ENCODE data around the gene CYBA. TPM values are rescaled to one million over a fixed set of nuclear protein-coding genes. Genes with fewer than 3 reads are reported as not detected.

Gene CYBA
- total RNA-seq, 1 experiment from 2014 or later = 351 TPM

- BruUV-seq (replicated peaks) = no TSS peak
- H3K4me1 Mint-ChIP-seq (ENCODE audit: low read depth, unreplicated experiment) = no peaks in the 10 kb centered on the region
- CTCF ChIA-PET = interaction anchor here (0.6 to 1.0 kb wide), 2 partner anchors 9 to 144 kb away, joined by 3 read pairs; no protein-coding TSS in a partner anchor
- no peaks in the 10 kb centered on the region for H3K9me3 ChIP-seq
- peaks cover 2% of the 10 kb centered on the region for H3K36me3 ChIP-seq (ENCODE audit: control insufficient read depth, insufficient read depth, low read length)
- H3K27me3 Mint-ChIP-seq (ENCODE audit: insufficient read depth, unreplicated experiment) = no peaks in the 10 kb centered on the region
- POLR2A ChIA-PET = interaction anchor here (0.6 kb wide), 1 partner anchor 19 kb away, joined by 3 read pairs; no protein-coding TSS in a partner anchor
- no peaks in the 10 kb centered on the region for H3K9me3 Mint-ChIP-seq (ENCODE audit: unreplicated experiment)
- H3K4me1 ChIP-seq = 0 out of 2 replicates have a peak, but pooled peaks cover 6% of the 10 kb centered on the region
- H3K27ac Mint-ChIP-seq (ENCODE audit: unreplicated experiment) = no peak overlapping the region
- H3K36me3 Mint-ChIP-seq (ENCODE audit: insufficient read depth, unreplicated experiment) = peaks cover 77% of the 10 kb centered on the region
- H3K27me3 ChIP-seq (replicated peaks; ENCODE audit: control insufficient read depth, insufficient read depth, low read length) = no peaks in the 10 kb centered on the region
- H3K4me3 Mint-ChIP-seq (ENCODE audit: unreplicated experiment) = no peak overlapping the region
- no peak for DNase-seq
- intact Hi-C loops (cut with micrococcal nuclease; ENCODE audit: unreplicated experiment) = no loop called here
- TF ChIP-seq, protein P1, sequence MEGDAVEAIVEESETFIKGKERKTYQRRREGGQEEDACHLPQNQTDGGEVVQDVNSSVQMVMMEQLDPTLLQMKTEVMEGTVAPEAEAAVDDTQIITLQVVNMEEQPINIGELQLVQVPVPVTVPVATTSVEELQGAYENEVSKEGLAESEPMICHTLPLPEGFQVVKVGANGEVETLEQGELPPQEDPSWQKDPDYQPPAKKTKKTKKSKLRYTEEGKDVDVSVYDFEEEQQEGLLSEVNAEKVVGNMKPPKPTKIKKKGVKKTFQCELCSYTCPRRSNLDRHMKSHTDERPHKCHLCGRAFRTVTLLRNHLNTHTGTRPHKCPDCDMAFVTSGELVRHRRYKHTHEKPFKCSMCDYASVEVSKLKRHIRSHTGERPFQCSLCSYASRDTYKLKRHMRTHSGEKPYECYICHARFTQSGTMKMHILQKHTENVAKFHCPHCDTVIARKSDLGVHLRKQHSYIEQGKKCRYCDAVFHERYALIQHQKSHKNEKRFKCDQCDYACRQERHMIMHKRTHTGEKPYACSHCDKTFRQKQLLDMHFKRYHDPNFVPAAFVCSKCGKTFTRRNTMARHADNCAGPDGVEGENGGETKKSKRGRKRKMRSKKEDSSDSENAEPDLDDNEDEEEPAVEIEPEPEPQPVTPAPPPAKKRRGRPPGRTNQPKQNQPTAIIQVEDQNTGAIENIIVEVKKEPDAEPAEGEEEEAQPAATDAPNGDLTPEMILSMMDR (IDR thresholded peaks at IDR 0.05; ENCODE audit: insufficient read depth in 1 of 2, low read depth in 1 of 2, low read length in 1 of 2, severe bottlenecking in 1 of 2, unreplicated experiment in 1 of 2) = no peak
- H3K4me3 ChIP-seq (ENCODE audit: low read depth, low read length) = no peak overlapping the region
Observed at GRCh38 chr16:88593910-88594309, 56.9 kb downstream of the CYBA start.

GRCh38 chr16:88593489-88593888 lies 57.4 kb downstream of the CYBA start:
- H3K4me3 Mint-ChIP-seq (ENCODE audit: unreplicated experiment) = no peak overlapping the region
- ChIA-PET POLR2A (interaction anchor here (0.6 kb wide), 1 partner anchor 19 kb away, joined by 3 read pairs; no protein-coding TSS in a partner anchor), CTCF (interaction anchor here (0.6 to 1.0 kb wide), 2 partner anchors 10 to 144 kb away, joined by 3 read pairs; no protein-coding TSS in a partner anchor)
- no peaks in the 10 kb centered on the region for H3K9me3 Mint-ChIP-seq (ENCODE audit: unreplicated experiment)
- no peak for DNase-seq
- no peak overlapping the region for H3K4me3 ChIP-seq (ENCODE audit: low read depth, low read length)
- peaks cover 2% of the 10 kb centered on the region for H3K36me3 ChIP-seq (ENCODE audit: control insufficient read depth, insufficient read depth, low read length)
- no peaks in the 10 kb centered on the region for H3K27me3 Mint-ChIP-seq (ENCODE audit: insufficient read depth, unreplicated experiment)
- intact Hi-C loops (cut with micrococcal nuclease; ENCODE audit: unreplicated experiment) = no loop called here
- H3K4me1 Mint-ChIP-seq (ENCODE audit: low read depth, unreplicated experiment) = no peaks in the 10 kb centered on the region
- H3K9me3 ChIP-seq = no peaks in the 10 kb centered on the region
- H3K27ac Mint-ChIP-seq (ENCODE audit: unreplicated experiment) = no peak overlapping the region
- H3K36me3 Mint-ChIP-seq (ENCODE audit: insufficient read depth, unreplicated experiment) = peaks cover 81% of the 10 kb centered on the region
- H3K27me3 ChIP-seq (replicated peaks; ENCODE audit: control insufficient read depth, insufficient read depth, low read length) = no peaks in the 10 kb centered on the region
- TF ChIP-seq, protein P1 (IDR thresholded peaks at IDR 0.05; ENCODE audit: insufficient read depth in 1 of 2, low read depth in 1 of 2, low read length in 1 of 2, severe bottlenecking in 1 of 2, unreplicated experiment in 1 of 2) = no peak
- 0 out of 2 replicates have a peak, but pooled peaks cover 6% of the 10 kb centered on the region for H3K4me1 ChIP-seq
- BruUV-seq (replicated peaks) = no TSS peak

Other genes starting within 250 kb of the CYBA start
- 24.1 and 25.9 TPM in 2 replicates for gene ZFPM1, start 197.8 kb downstream of the CYBA start, total RNA-seq (2022)
- 82.0 and 91.9 TPM in 2 replicates for gene ZC3H18, start 80.7 kb downstream of the CYBA start, total RNA-seq (2022)
- not detected in 2 replicates for gene IL17C, start 12.5 kb downstream of the CYBA start, total RNA-seq (2022)
- gene MVD, start 12.0 kb upstream of the CYBA start, total RNA-seq (2022) = 127 and 141 TPM in 2 replicates
- gene SNAI3, start 35.5 kb upstream of the CYBA start, total RNA-seq (2022) = 3.5 TPM in 2 replicates
- gene RNF166, start 55.4 kb upstream of the CYBA start, total RNA-seq (2022) = 37.3 and 40.4 TPM in 2 replicates
- 44.3 and 54.9 TPM in 2 replicates for gene CTU2, start 55.5 kb upstream of the CYBA start, total RNA-seq (2022)
- gene PIEZO1, start 134.2 kb upstream of the CYBA start, total RNA-seq (2022) = 248 and 284 TPM in 2 replicates
- gene CDT1, start 152.7 kb upstream of the CYBA start, total RNA-seq (2022) = 97.7 and 98.0 TPM in 2 replicates
- 251 and 268 TPM in 2 replicates for gene APRT, start 160.9 kb upstream of the CYBA start, total RNA-seq (2022)
- 55.3 and 57.8 TPM in 2 replicates for gene GALNS, start 205.9 kb upstream of the CYBA start, total RNA-seq (2022)
- 179 and 181 TPM in 2 replicates for gene TRAPPC2L, start 206.1 kb upstream of the CYBA start, total RNA-seq (2022)
- not detected in 2 replicates for gene PABPN1L, start 215.6 kb upstream of the CYBA start, total RNA-seq (2022)